Inferior parietal cortex (tissue), 1 donor: ENCODE results near the gene ATP6V1G3.
"Not testable (repeated sequence)": the region's sequence is repeated elsewhere in the genome, so short reads cannot be mapped to it uniquely, and the experiment has no call there.

ENCODE experiments used
- DNase-seq: peaks from one replicate; pipeline ENCODE4 v3.0.0-alpha.2; 2016; ENCODE audit errors: extremely low spot score

Gene ATP6V1G3

DNA sequence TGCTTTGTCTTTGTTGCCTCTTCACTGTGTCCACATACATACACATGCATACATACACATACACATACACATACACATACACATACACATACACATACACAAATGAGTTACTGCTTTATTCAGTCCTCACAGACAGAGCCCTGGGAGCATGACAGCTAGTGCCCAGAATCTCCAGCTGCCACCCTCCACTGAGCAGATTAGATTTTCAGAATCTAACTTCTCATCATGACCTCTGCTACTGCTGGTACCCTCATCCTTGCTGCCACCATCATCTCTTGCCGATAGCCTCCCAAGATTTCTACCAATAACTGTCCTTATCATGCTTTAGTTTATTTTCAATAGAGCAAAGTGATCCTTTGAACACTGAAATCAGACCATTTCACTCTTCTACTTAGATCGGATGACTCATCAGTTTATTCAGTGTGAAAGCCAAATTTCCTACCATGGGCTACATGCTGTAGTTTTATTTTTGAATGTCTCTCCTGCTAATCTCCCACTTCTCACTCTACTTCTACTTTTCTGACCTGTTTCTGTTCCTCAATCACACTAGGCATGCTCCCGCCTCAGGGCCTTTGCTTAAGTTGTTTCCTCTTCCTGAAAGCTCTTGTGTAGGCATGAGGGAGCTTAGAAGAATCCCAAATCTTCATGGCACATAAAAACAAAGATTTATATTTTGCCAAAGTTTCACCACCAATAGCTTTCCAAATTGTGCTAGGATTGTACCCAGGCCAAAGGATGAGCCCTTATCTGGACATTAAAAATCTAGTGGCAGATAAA is 43.0 kb downstream of the ATP6V1G3 start:
- DNase-seq = peak; percentile 51

DNA sequence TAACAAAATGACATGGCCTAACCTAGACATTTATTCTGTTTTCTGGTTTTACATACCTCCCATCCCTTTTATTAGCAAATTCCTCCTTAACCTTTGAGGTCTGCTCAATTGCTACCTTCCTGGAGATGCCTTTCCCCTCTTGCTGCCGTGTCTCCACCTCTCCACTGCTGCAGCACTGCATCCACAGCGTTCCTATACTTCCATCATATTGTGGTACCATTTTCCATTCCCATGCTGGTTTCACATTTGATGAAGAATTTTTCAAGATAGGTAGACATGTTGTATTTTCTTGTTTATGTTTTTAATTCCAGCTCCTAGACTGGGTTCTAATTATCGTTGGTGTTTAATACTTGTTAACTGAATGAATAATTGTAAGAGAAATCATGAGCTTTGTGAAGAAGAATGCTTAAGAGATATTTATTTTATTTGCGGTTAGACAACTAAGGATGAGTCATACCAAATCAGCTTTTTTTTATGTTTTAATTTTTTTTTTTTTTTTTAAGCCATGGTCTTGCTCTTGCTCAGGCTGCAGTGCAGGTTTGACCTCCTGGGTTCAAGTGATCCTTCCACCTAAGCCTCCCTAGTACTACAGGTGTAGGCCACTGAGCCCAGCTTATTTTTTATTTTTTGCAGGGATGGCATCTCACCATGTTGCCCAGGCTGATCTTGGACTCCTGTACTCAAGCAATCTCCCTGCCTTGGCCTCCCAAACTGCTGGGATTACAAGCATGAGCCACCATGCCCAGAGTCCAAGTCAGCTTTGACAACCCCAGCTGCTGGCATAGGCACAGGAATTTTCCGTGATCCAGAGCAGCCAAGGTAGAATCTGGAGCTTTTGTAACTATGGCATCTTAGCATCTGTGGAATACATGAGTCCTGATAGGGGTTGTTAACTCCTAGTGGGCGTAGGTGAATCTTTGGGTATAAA is 44.0 kb downstream of the ATP6V1G3 start:
- DNase-seq = no peak

DNA sequence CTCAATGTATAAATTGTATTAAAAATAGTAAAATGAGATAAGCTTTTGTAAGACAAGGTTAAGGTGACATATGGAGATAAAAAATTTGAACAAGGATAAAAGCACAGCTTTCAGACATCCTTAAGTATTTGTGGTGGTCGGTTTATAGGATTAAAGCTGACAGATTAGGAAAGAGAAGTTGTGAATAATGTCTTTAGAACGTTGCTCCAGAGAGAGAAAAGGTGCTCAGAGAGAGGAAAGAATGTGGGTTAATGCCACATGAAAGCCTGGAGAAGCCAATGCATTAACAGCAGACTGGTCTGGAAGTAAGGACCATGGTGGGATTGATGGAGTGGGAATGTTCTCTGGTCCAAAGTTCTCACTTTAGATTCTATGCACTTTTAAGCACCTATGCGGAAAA is 44.8 kb downstream of the ATP6V1G3 start:
- no peak for DNase-seq

DNA sequence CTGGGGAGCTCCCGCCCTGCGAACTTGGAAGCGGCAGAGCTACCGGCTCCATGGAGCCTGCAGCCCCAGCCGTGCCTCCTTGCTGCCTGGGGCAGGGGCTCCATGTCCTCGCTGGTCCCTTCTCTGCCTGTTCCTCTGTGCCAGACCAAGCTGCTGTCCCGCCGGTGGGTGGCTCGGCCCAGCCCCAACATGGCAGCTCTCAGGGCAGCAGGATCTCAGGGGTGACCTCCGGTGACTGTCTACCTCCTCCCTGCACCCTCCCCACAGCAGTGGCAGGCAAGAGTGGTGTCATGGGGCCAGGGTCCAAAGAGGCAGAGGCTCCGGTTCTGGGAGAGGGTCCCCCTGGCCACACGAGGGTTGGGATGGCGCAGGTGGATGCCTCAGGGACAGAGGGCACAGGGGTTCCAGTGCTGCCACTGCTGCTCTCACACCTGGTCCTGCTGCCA is 45.8 kb downstream of the ATP6V1G3 start:
- DNase-seq = no peak

DNA sequence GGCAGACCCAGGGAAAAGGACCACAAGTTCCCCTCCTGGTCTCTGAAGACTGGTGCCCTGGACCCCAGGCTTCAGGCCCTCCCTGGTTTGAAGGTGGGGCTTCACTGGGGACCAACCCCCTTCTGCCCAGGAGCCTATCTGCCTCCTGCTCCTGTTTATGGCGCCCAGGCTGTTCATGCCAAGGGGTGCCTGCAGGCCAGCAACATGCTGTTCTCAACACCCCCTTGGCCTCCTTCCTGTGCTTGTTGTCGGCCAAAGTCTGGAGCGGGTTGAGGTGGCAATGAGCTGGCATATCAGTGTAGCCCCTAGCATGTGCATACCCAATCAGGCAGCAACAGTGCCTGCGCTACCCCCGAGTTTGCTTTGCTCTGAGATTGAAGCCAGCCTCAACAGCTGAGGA is 46.3 kb downstream of the ATP6V1G3 start:
- DNase-seq = no peak

DNA sequence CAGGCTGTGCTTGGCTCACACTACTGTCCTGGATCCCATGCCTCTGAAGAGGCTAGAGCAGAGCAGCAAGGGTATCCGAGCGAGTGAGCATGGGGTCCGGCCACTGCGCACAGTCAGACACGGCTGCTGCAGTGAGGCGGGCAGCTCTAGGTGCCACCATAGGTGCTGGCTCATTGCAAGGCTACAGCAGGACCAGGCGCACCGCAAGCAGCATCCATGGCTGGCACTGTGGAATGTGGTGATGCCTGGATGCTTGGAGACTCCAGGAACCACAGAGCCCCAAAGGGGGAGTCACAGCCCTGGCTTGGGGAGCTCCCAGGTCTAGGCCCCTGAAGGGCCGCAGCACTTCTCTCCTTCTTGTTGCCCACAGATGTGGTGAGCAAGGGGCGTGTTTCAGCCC is 47.2 kb downstream of the ATP6V1G3 start:
- no peak for DNase-seq

DNA sequence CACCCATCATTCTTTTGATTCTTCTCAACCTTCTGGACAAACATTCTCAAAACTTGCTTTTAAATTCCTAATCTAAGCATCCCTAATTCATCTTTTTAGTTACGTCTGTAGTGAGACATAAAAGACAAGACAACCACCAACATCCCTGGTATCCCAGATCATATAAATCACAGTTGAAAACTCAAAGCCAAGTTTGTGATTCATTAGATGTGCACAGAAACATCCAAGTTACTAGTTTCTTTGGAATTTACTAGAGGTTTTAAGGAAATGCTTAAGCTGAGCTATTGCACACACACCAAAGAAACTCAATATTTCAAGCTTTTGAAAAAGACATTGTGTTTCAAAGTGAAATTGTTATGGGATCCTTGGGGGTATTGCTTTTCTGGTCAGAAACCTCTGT is 47.6 kb downstream of the ATP6V1G3 start:
- DNase-seq = no peak

DNA sequence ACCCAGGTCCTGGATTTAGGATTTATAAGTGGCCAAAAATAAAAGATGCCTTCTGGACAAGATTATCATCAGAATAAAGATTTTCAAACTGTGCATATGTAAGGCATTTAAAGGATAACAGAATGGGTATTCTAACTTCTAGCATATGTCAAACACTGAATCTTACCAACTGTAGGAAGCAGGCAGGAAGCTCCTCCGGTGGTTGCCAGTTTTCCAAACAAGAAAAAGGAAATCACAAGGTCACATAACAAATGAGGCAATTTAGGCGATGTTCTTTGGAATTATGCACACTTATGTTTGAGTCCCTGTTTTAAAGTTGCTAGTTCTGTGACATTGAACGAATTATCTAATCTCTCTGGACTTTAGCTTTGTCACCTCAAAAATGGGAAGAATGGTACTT is 48.9 kb downstream of the ATP6V1G3 start:
- no peak for DNase-seq

DNA sequence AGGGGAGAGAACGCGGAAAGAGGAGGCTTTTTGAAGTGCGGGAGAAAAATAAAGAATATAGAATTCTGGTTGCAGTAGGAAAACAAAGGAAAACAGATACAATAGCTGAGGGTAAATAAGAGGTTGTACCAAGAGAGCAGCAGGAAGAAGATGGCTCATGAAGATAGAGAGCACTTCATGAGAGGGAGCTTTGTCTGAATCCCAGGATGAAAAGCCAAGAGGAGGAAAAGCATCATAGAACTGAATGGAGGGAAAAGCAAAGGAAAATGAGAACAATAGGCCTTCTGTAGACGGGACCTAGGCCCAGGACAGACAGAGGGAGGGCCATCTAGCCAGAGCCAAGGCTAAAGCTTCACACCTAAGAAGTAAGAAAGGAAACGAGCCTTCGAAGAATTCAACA is 49.5 kb downstream of the ATP6V1G3 start:
- no peak for DNase-seq

DNA sequence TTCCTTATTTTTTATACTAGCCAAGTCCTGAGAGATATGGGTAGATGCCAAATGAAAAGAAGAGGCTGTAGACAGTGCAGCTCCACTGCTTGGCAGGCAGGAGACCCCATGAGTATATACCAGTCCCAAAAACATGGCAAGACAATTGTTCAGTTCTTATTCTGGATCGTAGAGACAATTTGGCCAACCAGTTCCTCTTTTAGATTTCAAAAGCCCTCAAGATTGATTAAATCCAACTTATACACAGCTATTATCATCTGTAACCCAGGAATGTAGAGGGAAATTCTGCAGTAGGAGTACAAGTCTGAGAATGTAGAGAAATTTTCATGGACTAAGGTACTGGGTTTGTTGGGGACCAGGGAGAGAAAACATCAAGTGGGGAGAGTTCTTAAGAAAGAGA is 50.3 kb downstream of the ATP6V1G3 start:
- DNase-seq = no peak

DNA sequence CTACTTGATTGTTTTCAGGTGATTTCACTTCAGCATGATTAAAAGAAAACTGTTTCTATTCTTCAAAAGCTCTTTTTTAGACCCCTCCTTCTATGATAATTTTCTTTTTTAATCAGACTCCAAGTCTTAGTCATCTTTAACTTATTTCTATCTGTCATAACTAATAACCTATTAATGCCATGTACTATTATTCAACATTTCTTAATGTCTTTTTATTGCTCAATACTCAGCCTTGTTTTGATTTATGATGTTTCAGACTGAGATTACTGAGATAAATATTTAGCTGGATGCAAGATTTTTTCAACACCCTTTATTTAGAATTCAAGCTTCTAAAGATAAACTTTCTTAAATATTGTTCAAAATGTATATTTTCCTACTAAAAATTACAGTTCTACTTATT is 53.6 kb downstream of the ATP6V1G3 start:
- DNase-seq = no peak

DNA sequence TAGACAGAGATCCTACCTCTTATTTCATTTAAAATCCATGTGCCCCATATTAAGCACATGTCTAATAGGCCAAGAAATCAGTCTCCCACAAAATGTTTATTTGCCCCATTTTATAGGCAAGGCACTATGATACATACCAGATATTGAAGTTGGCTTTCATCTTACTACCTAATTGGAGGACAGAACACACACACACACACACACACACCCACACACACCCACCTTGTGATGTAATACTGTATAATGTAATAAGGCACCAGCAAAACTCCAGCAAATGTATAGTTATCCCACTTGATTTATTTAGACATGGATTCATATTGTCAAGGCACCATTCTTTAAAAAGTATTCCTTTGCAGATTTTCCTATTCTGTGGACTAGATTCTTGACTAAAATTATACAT is 56.8 kb downstream of the ATP6V1G3 start:
- no peak for DNase-seq

DNA sequence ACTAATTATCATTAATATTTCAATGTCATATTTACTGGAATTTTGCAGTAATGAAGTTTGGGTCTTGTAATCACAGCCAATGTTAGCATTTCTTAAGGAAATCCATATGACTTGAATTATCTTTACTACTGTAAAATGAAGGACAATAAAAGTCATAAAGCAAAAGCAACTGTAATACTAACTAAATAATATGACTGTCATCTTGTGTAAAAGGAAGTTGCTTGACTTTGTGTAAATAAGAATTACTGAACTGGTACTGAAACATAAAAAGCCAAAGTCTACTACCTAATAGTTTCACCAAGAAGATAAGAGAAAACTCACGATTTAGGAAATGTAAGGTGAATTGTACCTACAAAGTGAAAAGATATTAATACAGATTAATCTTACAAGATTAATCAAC is 57.5 kb downstream of the ATP6V1G3 start:
- DNase-seq = no peak

DNA sequence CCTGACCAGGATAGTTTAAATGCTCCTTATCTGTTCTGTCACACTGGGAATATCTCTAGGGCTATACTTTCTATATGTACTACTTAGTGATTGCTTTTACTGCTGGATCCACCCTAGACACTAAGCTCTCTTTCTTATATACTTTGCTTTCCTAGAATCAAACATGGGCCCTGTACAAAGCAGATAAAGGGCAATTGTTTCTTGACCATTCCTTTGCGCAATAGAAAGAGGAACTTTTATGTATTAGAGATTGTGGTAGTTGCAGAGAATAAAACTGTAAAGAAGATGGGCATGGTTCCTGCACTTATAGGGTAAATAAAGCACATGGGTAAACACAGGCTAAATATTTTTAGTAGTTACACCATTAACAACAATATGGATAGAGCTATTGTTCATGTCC is 58.8 kb downstream of the ATP6V1G3 start:
- no peak for DNase-seq

DNA sequence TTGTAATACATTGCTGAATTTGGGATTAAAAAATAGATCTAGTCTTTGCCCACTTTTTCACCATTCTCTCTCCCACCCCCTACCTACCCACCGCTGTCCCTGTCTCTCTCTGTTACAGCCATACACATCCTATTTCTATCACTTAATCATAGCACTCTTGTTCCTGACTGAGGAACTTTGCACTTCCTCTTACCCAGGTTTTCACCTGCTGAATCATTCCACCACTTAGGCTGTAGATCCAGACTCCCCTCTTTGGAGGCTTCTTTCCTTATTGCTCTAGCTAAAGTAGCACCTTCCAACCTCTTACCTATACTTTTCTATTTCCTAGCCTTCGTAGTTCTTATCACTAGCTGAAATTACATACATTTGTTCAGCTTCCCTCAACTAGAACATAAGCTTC is 59.6 kb downstream of the ATP6V1G3 start:
- no peak for DNase-seq

DNA sequence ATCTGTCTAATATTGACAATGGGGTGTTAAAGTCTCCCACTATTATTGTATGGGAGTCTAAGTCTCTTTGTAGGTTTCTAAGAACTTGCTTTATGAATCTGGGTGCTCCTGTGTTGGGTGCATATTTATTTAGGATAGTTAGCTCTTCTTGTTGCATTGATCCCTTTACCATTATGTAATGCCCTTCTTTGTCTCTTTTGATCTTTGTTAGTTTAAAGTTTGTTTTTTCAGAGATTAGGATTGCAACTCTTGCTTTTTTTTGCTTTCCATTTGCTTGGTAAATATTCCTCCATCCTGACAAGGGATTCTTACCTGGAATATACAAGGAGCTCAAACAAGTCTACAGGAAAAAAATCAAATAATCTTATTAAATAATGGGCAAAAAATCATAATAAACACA is 63.1 kb downstream of the ATP6V1G3 start:
- not testable (repeated sequence) for DNase-seq
